T47D (cell line): Measurements from ENCODE around the gene RNF148.

ENCODE experiments used
- DNase-seq, 2 experiments: peaks; one replicate each; pipeline versions ENCODE4 v3.0.0 to v3.0.0-alpha.2; 2011 to 2012; ENCODE audit warnings: low read depth in 1 of 2, low spot score in 1 of 2
- JUND ChIP-seq: IDR thresholded peaks from 2 replicates; pipeline ENCODE4 v1.6.1; 2012; ENCODE audit warnings: low read depth
- in situ Hi-C: cut with HindIII; loops from 2 replicates; pipeline ENCODE4 v1.10.0; 2016; ENCODE audit warnings: low sequenced_read_pairs, low pct_unique_long_range_greater_than_20kb

Gene RNF148

DNA sequence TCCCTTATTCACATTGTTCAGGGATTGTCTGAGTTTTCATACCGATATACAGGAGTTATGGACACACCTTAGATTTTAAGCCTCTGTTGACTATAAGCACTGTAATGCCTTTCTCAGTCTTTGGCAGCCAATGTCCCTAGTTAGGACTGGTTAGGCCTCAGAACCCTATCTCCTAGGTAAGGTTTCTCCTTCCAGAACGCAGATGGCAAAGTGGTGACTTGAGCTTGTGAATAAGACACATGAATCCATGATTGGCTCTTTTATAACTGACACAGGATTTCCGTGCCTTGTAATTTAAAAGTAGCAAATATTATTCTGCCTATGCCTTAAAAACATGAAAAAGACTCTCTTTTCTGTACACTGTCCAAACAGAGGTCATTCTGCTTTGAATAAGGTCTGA lies 12.5 kb upstream of the RNF148 start:
- DNase-seq = no peak
- in situ Hi-C loops = no loop called here

DNA sequence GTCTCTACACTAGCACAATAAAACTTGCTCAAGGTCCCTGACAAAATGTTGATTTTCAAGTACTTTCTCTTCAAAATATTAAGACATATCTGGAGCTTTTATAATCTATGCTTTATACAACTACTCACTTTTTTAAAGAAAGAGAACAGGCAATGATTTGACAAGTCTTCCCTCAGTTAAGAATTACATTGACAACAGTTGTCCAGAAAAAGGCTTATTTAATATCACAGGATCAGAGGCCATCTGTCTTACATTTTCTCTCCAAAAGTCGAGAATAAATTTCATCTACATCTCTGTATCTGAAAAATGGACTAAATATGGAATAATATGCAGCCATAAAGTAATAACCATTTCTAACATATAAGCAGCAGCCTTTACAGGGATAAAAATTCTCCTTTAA lies 8.2 kb upstream of the RNF148 start:
- in situ Hi-C loops = no loop called here
- no peak for TF ChIP-seq JUND
- no peak for DNase-seq

More for the DNA sequence above, 12.5 kb upstream of the RNF148 start:
- no peak for TF ChIP-seq JUND

DNA sequence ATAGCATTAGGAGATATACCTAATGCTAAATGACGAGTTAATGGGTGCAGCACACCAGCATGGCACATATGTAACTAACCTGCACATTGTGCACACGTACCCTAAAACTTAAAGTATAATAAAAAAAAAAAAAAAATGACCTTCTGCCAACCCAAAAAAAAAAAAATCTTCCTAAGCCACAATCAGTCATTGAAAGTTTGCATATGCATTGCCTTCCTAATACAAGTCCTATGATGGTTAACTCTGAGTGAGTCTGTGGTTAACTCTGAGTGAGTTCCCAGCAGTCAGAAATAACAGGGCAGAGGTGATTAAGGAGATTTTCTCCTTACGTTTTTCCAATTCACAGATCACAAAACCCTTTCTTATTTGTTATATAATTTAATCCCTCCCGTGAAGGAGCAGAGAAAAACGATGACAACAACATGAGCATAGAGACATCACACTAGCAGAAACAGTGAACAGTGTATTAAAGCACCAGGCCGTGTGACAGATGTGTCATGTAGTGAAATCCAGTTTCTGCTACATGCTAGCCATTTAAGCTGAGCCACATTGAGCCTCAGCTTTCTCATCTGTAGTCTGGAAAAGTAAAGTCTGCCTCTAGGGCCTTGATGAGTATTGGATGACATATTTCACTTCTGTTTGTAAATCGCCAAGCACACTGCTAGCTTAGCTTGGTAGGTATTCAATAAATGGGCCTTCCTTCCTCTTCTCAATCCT lies 7.4 kb upstream of the RNF148 start:
- TF ChIP-seq JUND = no peak
- in situ Hi-C loops = no loop called here
- no peak for DNase-seq

DNA sequence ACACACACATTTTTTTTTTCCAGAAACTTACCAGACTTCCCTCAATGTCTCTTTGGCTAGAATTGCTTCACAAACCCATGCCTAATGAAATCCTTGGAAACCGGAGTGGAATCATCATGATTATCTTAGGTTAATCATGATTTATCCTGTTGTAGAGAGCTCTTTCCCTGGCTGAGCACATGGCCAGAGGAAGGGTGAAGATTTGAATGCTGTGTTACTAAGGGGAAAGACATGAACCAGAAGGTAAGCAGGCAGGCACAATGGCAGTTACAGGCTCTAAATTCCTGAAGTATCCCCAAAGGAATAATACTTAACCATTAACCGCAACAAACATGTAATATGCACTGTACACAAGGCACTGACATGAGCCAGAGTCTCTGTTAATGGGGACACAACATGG lies 4.1 kb upstream of the RNF148 start:
- in situ Hi-C loops = no loop called here
- TF ChIP-seq JUND = no peak

DNA sequence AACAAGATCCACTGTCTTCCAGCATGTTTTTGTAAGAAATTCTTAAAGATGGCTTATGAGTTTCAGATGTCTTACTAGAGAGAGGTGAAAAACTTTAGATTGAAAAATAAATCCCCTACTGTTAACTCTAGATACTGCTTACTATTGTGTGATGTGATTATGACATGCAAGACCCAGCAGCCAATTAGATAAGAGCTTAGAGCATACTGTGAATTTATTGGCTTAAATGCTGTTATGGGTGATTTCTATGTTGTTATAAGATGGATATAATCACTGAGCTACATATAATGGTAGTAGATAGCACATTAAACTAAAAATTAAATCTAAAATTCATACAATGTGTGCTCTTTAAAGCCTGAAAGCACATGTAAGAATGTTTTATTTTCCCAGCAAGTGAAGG lies 3.7 kb downstream of the RNF148 start, which contains the start of gene RNF133:
TSS of gene RNF133 (minus strand) at position 101 of the 400 bp plus-strand sequence. CDS start 199 bp downstream, outside the sequence.
- no peak for DNase-seq
- TF ChIP-seq JUND = no peak
- in situ Hi-C loops = no loop called here

More for the DNA sequence above, 4.1 kb upstream of the RNF148 start:
- DNase-seq = no peak

DNA sequence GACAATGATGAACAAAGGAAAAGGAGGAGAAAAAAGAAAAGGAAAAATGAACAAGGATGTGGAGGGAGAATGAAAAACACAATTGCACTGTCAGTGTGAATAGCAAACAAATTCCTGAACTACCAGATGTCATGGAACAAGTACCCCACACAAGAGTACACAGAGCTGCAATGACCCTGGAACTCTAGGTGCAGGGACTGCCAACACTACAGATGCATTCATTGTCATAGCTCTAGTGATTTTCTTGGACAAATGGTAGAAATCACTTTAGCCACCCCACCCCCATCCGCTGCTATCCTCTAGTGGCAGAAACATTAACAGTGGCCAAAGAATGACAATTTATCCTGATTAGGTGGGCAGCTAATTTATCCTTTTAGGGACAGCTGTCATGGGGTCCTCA lies 6.9 kb downstream of the RNF148 start:
- TF ChIP-seq JUND = no peak
- DNase-seq = no peak
- in situ Hi-C loops = no loop called here

DNA sequence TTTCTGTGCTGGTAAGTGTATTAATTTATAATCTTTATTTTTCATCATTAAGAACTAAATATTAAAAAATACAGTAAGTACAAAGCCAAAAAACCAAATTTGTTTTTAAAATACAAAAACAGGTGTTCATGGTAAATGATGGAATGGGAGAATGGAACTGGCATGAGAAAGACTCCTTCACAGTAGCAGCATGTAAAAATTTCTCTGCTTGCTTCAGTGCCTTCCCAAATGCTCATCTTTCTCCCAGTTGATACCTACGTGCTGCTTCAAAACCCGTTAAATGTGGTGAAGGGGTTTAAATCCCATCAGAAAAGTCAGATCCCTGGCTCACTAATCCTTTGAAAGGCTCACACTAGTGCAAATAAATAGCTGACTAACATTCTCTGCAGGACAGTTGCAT lies 8.0 kb downstream of the RNF148 start:
- TF ChIP-seq JUND = no peak
- DNase-seq = no peak
- in situ Hi-C loops = no loop called here

DNA sequence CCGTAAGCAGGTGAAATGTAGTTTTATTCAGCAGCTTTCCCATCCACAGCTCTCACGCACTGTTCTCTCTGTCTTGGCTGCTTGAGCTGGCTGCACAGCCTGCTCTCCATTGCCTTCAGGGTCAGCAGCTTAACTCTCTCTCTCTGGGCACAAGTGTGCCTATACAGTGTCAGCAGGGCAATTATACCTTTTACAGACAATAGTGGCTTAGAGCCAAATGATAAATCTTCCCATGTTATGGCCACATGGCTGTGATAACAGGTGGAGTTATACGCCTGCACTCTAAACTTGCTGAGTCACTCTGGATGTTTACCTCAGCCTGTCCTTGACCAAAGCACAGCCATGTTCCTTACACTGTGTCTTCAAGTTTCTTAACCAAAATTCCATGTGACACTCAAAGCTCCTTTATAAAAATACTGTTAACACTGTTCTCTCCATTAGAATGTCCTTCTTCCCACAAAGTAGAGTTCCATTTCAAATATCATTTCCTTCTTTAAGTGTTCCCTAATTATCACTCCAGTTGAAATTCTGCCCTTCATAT lies 9.9 kb downstream of the RNF148 start:
- DNase-seq = no peak
- TF ChIP-seq JUND = no peak
- in situ Hi-C loops = no loop called here

DNA sequence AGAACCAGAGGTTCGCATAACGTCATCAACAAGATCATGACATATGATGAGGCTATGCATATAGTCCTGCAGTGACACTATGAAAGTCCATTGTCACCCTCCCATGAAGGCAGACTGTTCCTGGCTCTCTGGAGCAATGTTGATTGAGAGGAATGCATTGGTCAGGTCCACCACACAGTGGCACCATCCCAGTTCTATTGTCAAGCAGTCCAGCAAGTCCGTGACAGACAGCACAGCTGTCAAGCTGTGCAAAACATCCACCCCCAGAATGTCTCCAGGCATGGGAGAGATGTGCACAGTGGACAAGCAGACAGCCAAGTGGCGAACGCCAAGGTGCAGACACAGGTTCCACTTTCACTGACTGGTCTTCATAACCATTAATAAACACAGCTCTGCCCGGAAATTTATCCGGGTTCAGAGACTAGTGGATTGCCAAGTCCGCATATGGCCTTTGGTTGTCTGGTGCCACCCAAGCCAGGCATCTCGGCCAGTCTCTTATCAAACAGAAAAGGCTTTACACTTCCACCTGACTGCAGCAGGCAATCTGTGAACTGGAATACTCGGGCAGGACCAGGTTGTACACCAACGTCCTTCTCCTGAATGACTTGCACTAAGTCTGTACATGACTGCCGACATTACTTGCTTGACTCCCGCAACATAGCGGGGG lies 11.0 kb downstream of the RNF148 start:
- no peak for DNase-seq
- no peak for TF ChIP-seq JUND
- in situ Hi-C loops = no loop called here

DNA sequence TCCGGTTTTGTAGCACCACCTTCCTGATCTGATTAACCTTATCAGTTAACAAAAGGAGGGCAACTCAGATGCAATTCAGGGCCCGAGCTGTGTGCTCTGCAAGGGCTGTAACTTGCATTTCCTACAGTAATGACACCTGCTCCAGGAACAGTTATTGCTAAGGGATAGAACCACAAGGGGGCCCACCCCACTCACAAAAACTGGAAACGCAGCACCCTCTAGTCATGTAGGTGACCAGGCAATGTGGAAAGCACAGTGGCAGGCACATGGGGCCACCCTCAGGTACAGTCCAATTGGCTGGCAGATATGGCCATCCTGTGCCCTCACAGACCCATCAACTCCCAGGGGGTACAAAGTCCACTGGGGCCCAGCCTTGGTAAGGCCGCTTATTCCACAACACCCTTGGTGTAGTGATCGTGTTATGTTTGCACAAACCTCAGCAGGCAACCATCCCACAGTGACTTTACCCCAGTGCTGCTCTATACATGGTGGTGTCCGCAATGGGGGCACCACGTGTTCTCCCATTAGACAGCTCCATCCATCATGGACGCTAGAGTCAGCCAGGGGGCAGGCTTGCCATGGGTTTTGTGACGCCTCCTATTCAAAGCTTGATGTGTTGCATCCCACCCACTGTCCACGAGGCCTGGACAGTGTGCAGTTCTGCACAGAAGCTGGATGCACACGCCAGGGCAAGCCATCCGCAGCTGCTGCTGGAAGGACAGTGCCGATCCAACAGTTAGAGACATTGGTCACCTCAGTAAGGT lies 13.2 kb downstream of the RNF148 start:
- in situ Hi-C loops = no loop called here
- DNase-seq = no peak
- no peak for TF ChIP-seq JUND

DNA sequence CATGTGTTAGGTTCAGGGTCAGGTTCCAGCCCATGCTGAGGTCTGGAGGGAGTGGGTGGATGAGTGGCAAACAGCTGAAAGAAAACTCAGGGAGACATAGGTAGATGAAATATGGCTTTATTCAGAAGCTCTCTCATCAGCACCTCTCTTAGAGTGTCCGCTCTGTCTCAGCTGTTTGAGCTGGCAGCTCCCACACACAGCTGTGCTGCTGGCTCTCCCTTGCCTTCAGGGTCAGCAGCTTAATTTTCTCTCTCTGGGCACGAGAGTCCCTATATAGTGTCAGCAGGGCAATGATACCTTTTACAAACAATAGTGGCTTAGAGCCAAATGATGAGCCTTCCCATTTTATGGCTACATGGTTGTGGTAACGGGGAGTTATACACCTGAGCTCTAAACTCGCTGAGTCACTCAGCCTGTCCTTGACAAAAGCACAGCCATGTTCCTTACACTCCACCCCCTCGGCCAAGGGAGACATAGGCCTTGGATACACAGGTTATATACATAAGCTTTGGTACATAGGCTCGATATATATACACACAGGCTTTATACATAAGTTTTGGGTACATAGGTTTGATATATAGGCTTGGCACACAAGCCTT lies 14.2 kb downstream of the RNF148 start:
- in situ Hi-C loops = no loop called here
- no peak for DNase-seq
- TF ChIP-seq JUND = no peak

DNA sequence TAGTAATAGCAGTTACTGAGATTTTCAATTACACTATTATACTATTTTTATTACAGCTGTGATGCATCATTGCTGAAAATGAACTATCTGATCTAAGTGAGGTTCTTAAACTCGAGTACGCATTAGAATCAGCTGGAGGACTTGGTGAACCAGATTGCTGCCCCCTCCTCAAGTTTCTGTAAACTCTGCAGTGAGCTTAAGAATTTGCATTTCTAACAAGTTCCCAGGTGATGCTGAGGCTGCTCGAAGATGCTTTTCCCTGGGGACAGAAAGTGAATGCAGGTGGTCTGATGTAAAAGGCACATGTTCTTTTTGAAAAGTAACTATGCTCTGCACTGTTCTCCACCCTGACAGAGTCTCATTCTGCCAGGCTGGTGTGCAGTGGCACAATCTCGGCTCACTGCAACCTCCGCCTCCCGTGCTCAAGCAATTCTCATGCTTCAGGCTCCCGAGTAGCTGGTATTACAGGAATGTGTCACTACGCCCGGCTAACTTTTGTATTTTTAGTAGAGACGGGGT lies 16.3 kb downstream of the RNF148 start:
- no peak for DNase-seq
- TF ChIP-seq JUND = no peak
- in situ Hi-C loops = no loop called here

DNA sequence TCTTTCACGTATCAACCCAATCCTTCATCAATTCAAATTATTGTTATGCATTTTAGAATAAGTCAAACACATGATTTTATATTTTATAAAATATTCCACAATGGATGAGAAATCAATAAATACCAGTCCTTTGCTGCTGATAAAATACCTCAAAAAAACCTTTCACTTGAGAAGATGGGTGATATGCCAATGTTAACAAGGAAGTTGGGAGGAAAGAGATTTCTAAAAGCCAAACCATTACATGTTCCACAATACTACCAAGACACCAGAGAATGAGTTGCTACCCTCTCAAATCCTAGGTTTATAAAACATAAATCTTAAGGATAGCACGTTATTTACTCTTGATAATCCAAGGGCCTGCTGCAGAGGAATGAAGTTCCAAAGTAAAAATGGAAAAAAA lies 18.2 kb downstream of the RNF148 start:
- in situ Hi-C loops = no loop called here
- TF ChIP-seq JUND = no peak
- DNase-seq = no peak
